GM19324 (cell line): ENCODE data around the gene LTB4R.

Source experiments
- ATAC-seq: cut with Tn5 transposase; IDR thresholded peaks from one replicate; pipeline ENCODE4 v1.9.1; 2021; ENCODE audit warnings: mild to moderate bottlenecking, moderate library complexity; ENCODE audit not compliant: unreplicated experiment, low FRiP score

The LTB4R gene

GRCh38 chr14:24310646-24311604, at the start of gene LTB4R:
LTB4R (plus strand) TSS chr14:24311502; CDS start chr14:24315652, 4,150 bp downstream.
- ATAC-seq, result peak; percentile 77

- no peak for ATAC-seq
These were observed 49.4 kb upstream of the LTB4R start for GRCh38 chr14:24261969-24262327.

GRCh38 chr14:24262821-24263733, 48.2 kb upstream of the LTB4R start, which contains the start of gene TGM1:
TGM1 (minus strand) TSS chr14:24263177; CDS start chr14:24262352, 825 bp downstream.
- ATAC-seq, result no peak

- ATAC-seq, result no peak
These were observed 47.5 kb upstream of the LTB4R start for GRCh38 chr14:24263848-24264247.

GRCh38 chr14:24264298-24264697, 47.0 kb upstream of the LTB4R start:
- ATAC-seq, result no peak

GRCh38 chr14:24266344-24267244, 44.7 kb upstream of the LTB4R start:
- no peak for ATAC-seq

GRCh38 chr14:24267516-24267915, 43.8 kb upstream of the LTB4R start:
- no peak for ATAC-seq

GRCh38 chr14:24268225-24268624, 43.1 kb upstream of the LTB4R start:
- ATAC-seq, result no peak

- ATAC-seq, result no peak
These were observed 41.9 kb upstream of the LTB4R start for GRCh38 chr14:24269368-24269767.

- ATAC-seq, result no peak
These were observed 41.3 kb upstream of the LTB4R start for GRCh38 chr14:24269910-24270536.

GRCh38 chr14:24270537-24271133, 40.7 kb upstream of the LTB4R start:
- ATAC-seq, result no peak

- ATAC-seq, result peak; percentile 93
These were observed 40.0 kb upstream of the LTB4R start, which contains the start of gene RABGGTA for GRCh38 chr14:24271134-24271833. RABGGTA (minus strand) TSS chr14:24271597; CDS start chr14:24271115, 482 bp downstream.

- ATAC-seq, result no peak
These were observed 39.5 kb upstream of the LTB4R start for GRCh38 chr14:24271834-24272263.

GRCh38 chr14:24272467-24272866, 38.8 kb upstream of the LTB4R start:
- ATAC-seq, result no peak

- no peak for ATAC-seq
These were observed 37.8 kb upstream of the LTB4R start for GRCh38 chr14:24273422-24273998.

- no peak for ATAC-seq
These were observed 37.2 kb upstream of the LTB4R start for GRCh38 chr14:24274101-24274543.

- ATAC-seq, result no peak
These were observed 34.2 kb upstream of the LTB4R start for GRCh38 chr14:24277071-24277470.
